H54 (cell line): Measurements from ENCODE around the gene EPHB6.
A peak's percentile ranks its signal among the peaks of the same experiment; 100 is the strongest.

ENCODE experiments used
- DNase-seq: peaks from one replicate; pipeline ENCODE4 v3.0.0; 2011; ENCODE audit warnings: low spot score, mixed read lengths; ENCODE audit not compliant: insufficient read length
- FAIRE-seq: peaks from 3 replicates; lab custom pipeline; 2011; peaks lifted over from hg19 to GRCh38; lab: Jason Lieb, UNC
- POLR2A ChIP-seq: IDR thresholded peaks from 2 replicates; pipeline ENCODE4 v1.6.1; 2011; ENCODE audit warnings: low read depth, mild to moderate bottlenecking, low read length

The EPHB6 gene

DNA sequence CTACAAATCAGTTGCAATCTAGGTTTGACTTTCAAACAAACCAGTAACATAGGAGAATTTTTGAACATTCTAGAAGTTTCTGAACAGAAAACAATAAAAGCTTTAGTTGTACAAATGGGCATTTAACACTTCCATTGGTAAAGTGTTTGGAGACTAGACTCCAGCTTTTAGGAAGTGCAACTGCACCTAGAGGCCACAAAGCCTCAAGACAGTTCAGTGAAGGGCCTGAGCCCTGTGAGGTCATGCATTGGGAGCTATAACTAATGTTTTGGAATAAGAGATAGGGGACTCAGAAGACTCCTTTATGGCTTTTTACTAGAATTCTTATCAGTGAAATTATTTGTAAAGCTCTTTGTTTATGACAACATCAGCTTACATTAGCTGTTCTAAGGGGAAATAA, 3.0 kb upstream of the EPHB6 start:
- no peak for TF ChIP-seq POLR2A
- DNase-seq, result no peak
- FAIRE-seq, result no peak

DNA sequence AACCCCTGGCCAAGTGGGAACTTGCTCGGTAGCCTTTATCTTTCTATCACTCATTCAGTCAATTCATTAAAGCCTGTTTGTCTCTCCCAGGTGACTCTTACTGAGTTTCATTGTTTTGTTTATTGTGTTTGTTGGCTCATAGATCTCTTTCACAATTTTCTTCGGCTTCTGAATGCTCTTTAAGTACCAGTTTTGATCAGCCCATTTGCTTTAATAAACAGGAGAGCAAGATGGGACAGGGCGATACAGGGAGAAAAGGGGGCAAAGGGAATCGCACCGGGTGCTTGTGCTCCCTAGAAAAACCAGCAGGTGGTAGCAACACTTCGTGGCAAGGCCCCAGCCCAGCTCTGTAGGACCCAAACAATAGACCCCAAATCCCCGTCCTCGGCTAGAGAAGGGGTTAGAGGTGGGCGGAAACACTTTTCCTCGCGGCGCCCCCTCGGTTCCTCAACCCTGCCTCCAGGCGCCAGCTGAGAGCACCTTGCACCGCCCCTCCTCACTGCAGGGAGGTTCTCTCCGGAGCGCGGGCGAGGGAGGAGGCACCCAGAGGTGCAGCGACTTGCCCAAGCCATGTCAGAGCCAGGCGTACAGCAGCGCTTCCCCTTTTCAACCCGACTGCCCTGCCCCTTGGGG, 1.0 kb upstream of the EPHB6 start:
- no peak for TF ChIP-seq POLR2A
- FAIRE-seq (no peak), DNase-seq (peak; percentile 36)

DNA sequence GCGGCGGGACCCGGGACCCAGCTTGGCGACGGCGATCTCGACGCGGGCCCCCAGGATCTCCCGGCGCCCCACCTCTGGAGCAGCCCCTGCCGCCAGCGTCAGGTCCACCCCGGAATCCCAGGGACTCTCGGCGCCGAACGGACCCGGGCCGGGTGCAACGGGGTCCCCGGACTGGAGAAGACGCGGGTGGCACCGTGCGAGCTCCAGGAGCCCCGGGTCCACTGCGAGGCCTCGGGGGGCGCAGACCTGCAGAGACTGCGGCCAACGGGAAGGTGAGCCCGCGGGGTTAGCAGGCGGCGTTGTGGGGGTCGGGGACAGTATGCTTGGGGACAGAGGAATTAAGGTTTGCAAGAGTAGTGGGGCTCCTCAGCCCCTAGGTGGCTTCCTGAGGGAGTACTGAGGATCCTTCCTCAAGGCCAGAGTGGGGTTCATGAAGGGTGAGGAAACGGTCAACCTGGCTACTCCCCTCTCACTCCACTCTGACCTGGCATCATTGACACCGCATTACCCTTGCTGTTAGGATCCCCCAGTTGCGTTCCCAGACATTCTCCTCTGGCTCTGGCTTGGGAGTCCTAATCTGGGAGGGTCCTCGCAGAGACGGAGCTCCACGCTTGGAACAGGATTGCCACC, 353 bp downstream of the EPHB6 start:
- no peak for DNase-seq
- FAIRE-seq, result no peak
- TF ChIP-seq POLR2A, result no peak

DNA sequence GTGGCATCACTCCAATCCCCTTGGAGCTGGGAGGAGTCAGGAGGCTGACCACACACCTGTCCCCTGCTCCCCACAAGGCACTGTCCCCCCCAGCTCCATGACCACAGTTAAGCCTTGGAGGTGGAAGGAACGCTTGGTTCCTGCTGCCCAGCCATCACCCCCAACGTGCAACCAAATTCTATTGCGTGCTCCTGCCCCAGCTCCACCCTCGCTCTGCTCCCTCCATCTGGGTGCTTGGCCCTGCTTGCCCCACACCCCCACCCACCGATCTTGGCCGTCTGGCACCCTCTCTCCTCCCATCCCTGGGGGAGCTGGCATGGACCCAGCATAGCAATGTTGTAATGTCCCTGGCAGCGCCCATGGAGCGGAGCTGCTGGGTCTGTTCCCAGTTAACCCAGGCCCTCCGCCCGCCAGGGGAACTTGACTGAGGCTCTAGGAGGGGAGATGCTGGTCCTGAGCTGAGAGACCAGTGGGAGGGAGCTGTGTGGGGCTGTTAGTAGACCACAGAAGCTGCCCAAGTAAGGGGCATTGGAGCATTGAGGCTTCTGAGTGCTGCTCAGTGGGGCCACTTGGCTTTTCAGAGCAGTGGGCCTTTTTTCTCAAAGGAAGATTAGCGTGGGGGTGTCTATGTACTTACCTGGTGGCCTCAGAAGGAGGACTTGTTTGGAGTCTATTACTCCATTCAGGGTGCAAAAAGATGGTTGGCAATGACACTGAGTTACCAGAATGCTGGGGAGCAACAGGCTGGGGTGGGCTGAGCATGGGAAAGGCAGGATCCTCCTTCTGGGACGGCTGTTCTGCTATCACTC, 1.1 kb downstream of the EPHB6 start:
- no peak for TF ChIP-seq POLR2A
- no peak for DNase-seq
- no peak for FAIRE-seq

DNA sequence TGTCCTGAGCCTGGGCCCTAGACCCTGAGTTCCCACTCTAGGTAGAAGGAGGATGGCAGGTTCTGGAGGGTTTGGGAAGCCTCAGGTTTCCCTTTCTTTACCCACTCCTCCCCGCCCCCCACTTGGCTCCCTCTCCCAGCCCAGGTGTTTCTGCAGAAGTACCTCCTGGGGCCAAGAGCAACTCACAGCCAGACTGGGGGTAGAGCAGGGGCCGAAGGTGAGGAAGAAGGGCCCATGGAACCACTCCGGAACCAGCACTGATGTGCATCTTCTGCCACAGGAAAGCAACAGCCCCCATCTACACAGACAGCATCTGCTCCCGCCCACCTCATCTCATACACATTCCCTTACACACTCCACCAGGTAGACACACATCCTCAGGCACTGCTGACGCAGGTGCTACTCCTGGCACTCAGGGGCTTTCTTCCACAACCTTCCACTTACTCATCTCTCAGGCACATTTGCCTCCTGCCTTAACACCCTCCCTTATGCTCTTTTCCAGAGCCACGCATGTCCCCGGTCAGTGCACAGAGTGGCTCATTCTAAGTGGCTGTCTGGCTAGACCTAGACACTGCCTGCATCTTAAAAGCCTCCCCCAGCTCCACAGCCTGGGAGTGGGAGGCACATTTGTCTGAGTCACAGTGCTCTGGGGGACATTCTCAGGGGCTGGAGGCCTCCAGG, 1.8 kb downstream of the EPHB6 start:
- FAIRE-seq, result no peak
- DNase-seq, result no peak
- no peak for TF ChIP-seq POLR2A

DNA sequence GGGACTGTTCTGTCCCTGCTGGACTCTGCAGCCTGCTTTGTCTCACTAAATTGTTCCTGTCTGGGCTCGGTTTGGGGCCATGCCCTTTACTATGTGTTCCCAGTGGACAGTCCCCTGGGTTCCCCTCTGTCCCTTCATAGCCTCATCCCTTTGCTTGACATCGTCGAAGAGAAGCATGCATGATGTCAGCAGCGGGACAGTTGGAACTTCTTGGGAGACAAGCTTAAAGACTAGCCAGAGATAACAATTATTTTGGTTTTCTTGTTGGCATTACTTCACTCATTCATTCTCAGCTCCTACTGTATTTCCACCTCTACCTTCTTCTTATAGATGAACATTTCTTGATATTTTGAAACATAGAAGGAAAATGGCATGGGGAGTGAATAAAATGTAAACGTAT, 2.7 kb downstream of the EPHB6 start:
- FAIRE-seq (no peak), DNase-seq (no peak)
- TF ChIP-seq POLR2A, result no peak

DNA sequence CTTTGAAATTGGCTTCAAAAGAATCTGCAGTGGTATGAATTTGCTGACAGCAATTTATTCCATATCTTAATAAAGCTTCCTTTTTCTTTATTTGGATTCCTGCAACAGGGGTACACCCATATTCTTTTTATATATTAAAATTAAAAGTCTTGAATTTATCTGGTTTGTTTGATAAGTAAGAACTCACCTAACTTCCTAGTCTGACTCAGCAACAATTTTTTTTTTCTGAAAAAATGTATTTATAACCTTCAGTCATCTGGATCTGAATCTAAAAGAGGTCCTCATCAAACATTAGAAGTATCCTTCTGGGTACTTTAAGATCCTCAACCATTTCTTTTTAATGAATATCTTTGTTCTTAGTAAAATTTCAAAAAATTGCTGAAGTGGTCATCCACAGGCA, 4.5 kb downstream of the EPHB6 start:
- no peak for TF ChIP-seq POLR2A
- no peak for FAIRE-seq
- DNase-seq, result no peak

DNA sequence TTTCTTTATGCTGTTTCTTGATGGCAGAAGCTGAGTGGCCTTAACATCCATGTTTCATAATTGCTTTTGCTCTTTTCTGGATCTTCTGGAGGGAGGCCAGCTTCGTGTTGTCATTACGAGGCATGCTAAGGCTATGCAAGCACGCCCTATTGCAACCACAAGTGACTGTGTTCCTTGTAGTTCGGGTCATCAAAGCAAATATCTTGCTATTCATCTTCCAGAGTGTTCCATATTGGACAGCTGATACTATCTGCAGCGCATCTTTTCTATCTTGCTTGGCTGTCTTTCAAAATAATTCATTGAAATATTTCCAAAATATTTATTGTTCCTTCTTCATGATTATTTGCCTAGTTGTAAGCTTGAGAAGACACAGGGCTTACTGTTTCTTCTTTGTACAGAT, 5.0 kb downstream of the EPHB6 start:
- FAIRE-seq (no peak), DNase-seq (no peak)
- no peak for TF ChIP-seq POLR2A

DNA sequence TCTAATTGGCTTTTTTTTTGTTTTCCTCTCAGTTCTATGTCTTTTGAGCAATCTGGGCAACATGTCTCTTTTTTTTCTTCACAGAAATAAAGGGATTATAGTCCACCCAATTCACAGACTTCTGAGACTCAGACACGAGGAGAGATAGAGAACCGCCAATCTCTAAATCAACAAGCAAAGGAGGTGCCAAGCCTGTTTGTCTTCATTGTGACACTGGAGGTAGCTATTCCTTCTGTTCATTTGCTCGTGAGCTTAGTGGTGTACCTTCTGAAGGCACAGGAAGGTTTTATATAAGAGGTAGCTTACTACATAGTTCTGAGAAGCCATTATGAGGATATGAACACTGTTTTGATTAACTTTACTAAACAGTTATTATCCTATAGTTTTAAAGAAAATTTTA, 6.1 kb downstream of the EPHB6 start:
- DNase-seq, result no peak
- FAIRE-seq, result no peak
- no peak for TF ChIP-seq POLR2A

DNA sequence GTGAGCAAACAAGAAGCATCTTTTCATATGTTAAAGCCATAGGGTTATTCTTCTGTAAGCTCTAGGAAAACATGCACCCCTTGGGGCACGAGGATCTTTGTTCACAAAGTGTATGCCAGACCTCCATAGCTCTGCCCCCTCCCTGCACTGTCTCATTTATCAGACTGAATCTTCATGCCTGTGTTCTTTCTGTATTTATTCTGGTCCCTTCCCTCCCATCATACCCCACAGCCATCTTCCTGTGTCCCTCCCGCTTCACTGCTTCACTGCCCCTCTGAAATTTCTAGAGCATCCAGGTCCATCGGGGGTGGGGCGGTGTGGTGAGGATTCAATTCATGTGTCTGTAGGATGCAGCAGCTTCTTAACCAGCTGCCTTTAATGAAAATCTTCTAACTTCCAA, 7.5 kb downstream of the EPHB6 start:
- TF ChIP-seq POLR2A, result no peak
- FAIRE-seq, result no peak
- no peak for DNase-seq

DNA sequence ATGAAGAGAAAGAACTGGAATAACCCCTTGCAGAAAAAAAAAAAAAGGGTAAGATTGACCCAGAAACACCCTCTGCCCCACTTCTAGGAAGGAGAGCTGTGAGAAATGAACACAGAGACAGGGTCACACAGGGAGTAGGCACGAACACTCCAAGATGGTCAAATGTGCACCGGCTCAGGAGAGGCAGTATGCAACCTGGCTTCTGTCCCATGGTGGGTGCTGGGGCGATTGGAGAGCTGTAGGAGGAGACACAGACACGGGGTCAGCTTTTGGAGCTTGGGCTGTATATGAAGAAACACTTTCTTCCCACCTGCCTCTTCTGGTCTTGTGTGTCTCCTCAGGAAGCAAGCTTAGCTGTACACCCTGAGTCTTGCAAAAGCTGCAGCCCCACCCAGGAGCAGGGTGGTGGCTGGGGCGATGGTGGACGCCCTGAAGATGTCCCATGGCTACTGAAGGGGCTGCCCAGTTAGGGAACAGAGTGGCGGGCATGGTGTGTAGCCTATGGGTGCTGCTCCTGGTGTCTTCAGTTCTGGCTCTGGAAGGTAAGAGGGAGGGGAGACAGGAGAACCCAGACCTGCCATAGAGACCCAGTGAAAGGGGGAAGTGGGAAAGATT, 8.0 kb downstream of the EPHB6 start:
- FAIRE-seq (no peak), DNase-seq (no peak)
- no peak for TF ChIP-seq POLR2A

DNA sequence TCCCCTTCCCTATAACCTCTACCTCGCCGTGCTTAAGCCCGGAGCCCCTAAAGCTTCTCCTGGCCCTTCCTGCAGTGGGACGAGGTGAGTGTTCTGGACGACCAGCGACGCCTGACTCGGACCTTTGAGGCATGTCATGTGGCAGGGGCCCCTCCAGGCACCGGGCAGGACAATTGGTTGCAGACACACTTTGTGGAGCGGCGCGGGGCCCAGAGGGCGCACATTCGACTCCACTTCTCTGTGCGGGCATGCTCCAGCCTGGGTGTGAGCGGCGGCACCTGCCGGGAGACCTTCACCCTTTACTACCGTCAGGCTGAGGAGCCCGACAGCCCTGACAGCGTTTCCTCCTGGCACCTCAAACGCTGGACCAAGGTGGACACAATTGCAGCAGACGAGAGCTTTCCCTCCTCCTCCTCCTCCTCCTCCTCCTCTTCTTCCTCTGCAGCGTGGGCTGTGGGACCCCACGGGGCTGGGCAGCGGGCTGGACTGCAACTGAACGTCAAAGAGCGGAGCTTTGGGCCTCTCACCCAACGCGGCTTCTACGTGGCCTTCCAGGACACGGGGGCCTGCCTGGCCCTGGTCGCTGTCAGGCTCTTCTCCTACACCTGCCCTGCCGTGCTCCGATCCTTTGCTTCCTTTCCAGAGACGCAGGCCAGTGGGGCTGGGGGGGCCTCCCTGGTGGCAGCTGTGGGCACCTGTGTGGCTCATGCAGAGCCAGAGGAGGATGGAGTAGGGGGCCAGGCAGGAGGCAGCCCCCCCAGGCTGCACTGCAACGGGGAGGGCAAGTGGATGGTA, 9.2 kb downstream of the EPHB6 start:
- DNase-seq, result no peak
- FAIRE-seq, result no peak
- no peak for TF ChIP-seq POLR2A

DNA sequence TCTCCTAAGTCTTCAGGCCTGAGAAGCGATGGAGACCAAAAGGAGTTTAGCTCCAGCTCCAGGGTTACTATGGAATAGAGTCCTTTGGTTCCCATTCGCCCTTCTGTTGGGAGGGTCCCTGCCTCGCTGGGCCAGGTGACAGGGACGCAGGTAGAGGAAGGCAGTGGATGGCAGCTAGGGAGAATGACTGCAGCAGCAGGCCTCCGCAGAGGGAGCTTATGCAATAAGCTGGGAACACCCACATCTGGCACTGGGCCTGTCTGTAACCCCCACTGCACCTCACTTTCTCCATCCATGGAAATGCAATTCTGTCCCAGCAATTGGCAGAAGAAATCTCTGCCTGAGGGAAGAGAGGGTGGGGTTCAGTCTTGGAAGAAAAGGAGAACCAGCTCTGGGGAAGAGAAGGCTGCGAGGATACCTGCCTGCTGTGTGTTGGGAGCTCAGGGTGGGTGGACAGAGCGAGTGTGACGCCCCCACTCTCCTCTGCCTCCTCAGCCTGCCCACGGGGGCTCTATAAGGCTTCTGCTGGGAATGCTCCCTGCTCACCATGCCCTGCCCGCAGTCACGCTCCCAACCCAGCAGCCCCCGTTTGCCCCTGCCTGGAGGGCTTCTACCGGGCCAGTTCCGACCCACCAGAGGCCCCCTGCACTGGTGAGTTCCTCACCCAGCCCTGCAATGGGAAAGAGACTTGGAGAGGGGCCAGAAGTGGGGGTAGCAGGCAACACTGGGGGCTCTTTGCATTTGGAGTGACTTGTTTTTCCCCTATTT, 10.3 kb downstream of the EPHB6 start:
- no peak for FAIRE-seq
- no peak for DNase-seq
- no peak for TF ChIP-seq POLR2A
